ENCODE results near the gene IRAK2.
"Not testable (repeated sequence)": the region's sequence is repeated elsewhere in the genome, so short reads cannot be mapped to it uniquely, and the experiment has no call there.

IRAK2 gene

GRCh38 chr3:10164546-10165393 lies at the start of gene IRAK2:
Gene IRAK2, plus strand, starts transcription at chr3:10164919. Its CDS starts 36 bp downstream, at chr3:10164955.
- peak; percentile 35 to 42 for DNase-seq (ENCODE audit: low read depth in 1 of 2, low spot score in 1 of 2)

- peak; percentile 80 to 89 for DNase-seq (ENCODE audit: low read depth in 1 of 2, low spot score in 1 of 2)
Measured at GRCh38 chr3:10115326-10116137, 49.2 kb upstream of the IRAK2 start, which contains the start of gene BRK1. Gene BRK1, plus strand, starts transcription at chr3:10115675. Its CDS starts 27 bp downstream, at chr3:10115702.

GRCh38 chr3:10116138-10116460 lies 48.6 kb upstream of the IRAK2 start:
- no peak for DNase-seq (ENCODE audit: low read depth in 1 of 2, low spot score in 1 of 2)

GRCh38 chr3:10116928-10117327 lies 47.8 kb upstream of the IRAK2 start:
- DNase-seq (ENCODE audit: low read depth in 1 of 2, low spot score in 1 of 2): no peak

GRCh38 chr3:10119376-10119775 lies 45.3 kb upstream of the IRAK2 start:
- DNase-seq (ENCODE audit: low read depth in 1 of 2, low spot score in 1 of 2): no peak

- no peak for DNase-seq (ENCODE audit: low read depth in 1 of 2, low spot score in 1 of 2)
Measured at GRCh38 chr3:10121064-10121463, 43.7 kb upstream of the IRAK2 start.

- no peak for DNase-seq (ENCODE audit: low read depth in 1 of 2, low spot score in 1 of 2)
Measured at GRCh38 chr3:10122724-10123123, 42.0 kb upstream of the IRAK2 start.

GRCh38 chr3:10135872-10136271 lies 28.8 kb upstream of the IRAK2 start:
- DNase-seq (ENCODE audit: low read depth in 1 of 2, low spot score in 1 of 2): not testable (repeated sequence)

GRCh38 chr3:10136426-10137005 lies 28.2 kb upstream of the IRAK2 start:
- no peak for DNase-seq (ENCODE audit: low read depth in 1 of 2, low spot score in 1 of 2)

- no peak for DNase-seq (ENCODE audit: low read depth in 1 of 2, low spot score in 1 of 2)
Measured at GRCh38 chr3:10137178-10137577, 27.5 kb upstream of the IRAK2 start.

GRCh38 chr3:10140996-10141546 lies 23.6 kb upstream of the IRAK2 start:
- DNase-seq (ENCODE audit: low read depth in 1 of 2, low spot score in 1 of 2): no peak

- DNase-seq (ENCODE audit: low read depth in 1 of 2, low spot score in 1 of 2): no peak
Measured at GRCh38 chr3:10142707-10143560, 21.8 kb upstream of the IRAK2 start.

- no peak for DNase-seq (ENCODE audit: low read depth in 1 of 2, low spot score in 1 of 2)
Measured at GRCh38 chr3:10145685-10146084, 19.0 kb upstream of the IRAK2 start.

GRCh38 chr3:10149226-10149625 lies 15.5 kb upstream of the IRAK2 start:
- no peak for DNase-seq (ENCODE audit: low read depth in 1 of 2, low spot score in 1 of 2)

- DNase-seq (ENCODE audit: low read depth in 1 of 2, low spot score in 1 of 2): no peak
Measured at GRCh38 chr3:10150987-10151386, 13.7 kb upstream of the IRAK2 start.

GRCh38 chr3:10154335-10155122 lies 10.2 kb upstream of the IRAK2 start:
- no peak for DNase-seq (ENCODE audit: low read depth in 1 of 2, low spot score in 1 of 2)

GRCh38 chr3:10155123-10155472 lies 9.6 kb upstream of the IRAK2 start:
- DNase-seq (ENCODE audit: low read depth in 1 of 2, low spot score in 1 of 2): no peak

- no peak for DNase-seq (ENCODE audit: low read depth in 1 of 2, low spot score in 1 of 2)
Measured at GRCh38 chr3:10155658-10156057, 9.1 kb upstream of the IRAK2 start.

- no peak for DNase-seq (ENCODE audit: low read depth in 1 of 2, low spot score in 1 of 2)
Measured at GRCh38 chr3:10157031-10157430, 7.7 kb upstream of the IRAK2 start.

GRCh38 chr3:10158555-10158954 lies 6.2 kb upstream of the IRAK2 start:
- DNase-seq (ENCODE audit: low read depth in 1 of 2, low spot score in 1 of 2): not testable (repeated sequence)

Measured in activated T-helper 1 cell treated with anti-CD3 and anti-CD28 coated beads, Interleukin-2, amount 50 U/mL, for 16 hours (primary cell).